Left renal cortex interstitium (tissue), 4 donors: ENCODE results near the gene MGAT4B. TPM values are rescaled to one million over a fixed set of nuclear protein-coding genes. Genes with fewer than 3 reads are reported as not detected.
"Not testable (repeated sequence)": the region's sequence is repeated elsewhere in the genome, so short reads cannot be mapped to it uniquely, and the experiment has no call there.

ENCODE experiments used
- DNase-seq, 4 donors: peaks; one replicate each; pipeline ENCODE4 v3.0.0-alpha.2; 2013; ENCODE audit warnings: low read depth in 4 of 4, low spot score in 2 of 4, missing footprints in 1 of 4
- polyA plus RNA-seq, 4 donors: library from polyadenylated mRNA; unstranded; fragments of 120-200 nt; gene quantifications; one replicate each; pipeline ENCODE4 v1.2.1, GENCODE V29; 2013; ENCODE audit not compliant: insufficient read length in 4 of 4

Gene MGAT4B
- 100 to 1,000 TPM; 161 to 189 (median 175) TPM for polyA plus RNA-seq

GRCh38 chr5:179806250-179807048 is at the start of gene MGAT4B:
Gene MGAT4B (minus strand): TSS chr5:179806866. CDS start chr5:179806583, 283 bp downstream.
- no peak for DNase-seq

- no peak for DNase-seq
Observed at GRCh38 chr5:179854356-179854755, 47.7 kb upstream of the MGAT4B start.

- DNase-seq, result no peak
Observed at GRCh38 chr5:179852993-179853547, 46.4 kb upstream of the MGAT4B start.

- DNase-seq, result no peak
Observed at GRCh38 chr5:179841621-179842020, 35.0 kb upstream of the MGAT4B start.

- DNase-seq, result no peak
Observed at GRCh38 chr5:179840766-179841165, 34.1 kb upstream of the MGAT4B start.

- DNase-seq, result no peak
Observed at GRCh38 chr5:179840321-179840720, 33.7 kb upstream of the MGAT4B start.

- DNase-seq, result no peak
Observed at GRCh38 chr5:179839328-179840256, 32.9 kb upstream of the MGAT4B start.

GRCh38 chr5:179837076-179838011 is 30.7 kb upstream of the MGAT4B start:
- no peak for DNase-seq

- DNase-seq, result no peak
Observed at GRCh38 chr5:179836225-179837019, 29.8 kb upstream of the MGAT4B start.

GRCh38 chr5:179834871-179835270 is 28.2 kb upstream of the MGAT4B start:
- not testable (repeated sequence) for DNase-seq

GRCh38 chr5:179834120-179834519 is 27.5 kb upstream of the MGAT4B start:
- no peak for DNase-seq

GRCh38 chr5:179833709-179834070 is 27.0 kb upstream of the MGAT4B start:
- no peak for DNase-seq

- no peak for DNase-seq
Observed at GRCh38 chr5:179833056-179833708, 26.5 kb upstream of the MGAT4B start.

GRCh38 chr5:179832039-179832745 is 25.5 kb upstream of the MGAT4B start:
- DNase-seq, result no peak

GRCh38 chr5:179830818-179831468 is 24.3 kb upstream of the MGAT4B start:
- DNase-seq, result no peak

GRCh38 chr5:179829732-179830435 is 23.2 kb upstream of the MGAT4B start:
- no peak for DNase-seq
